Ishikawa (cell line): ENCODE data around the gene ERN1.

ENCODE experiments used
- CEBPB ChIP-seq: IDR thresholded peaks from 2 replicates; pipeline ENCODE4 v1.6.1; 2012
- EGR1 ChIP-seq: IDR thresholded peaks from 2 replicates; pipeline ENCODE4 v1.6.1; 2012
- EP300 ChIP-seq: IDR thresholded peaks from 2 replicates; pipeline ENCODE4 v1.6.1; 2012; ENCODE audit warnings: borderline replicate concordance
- MAX ChIP-seq: IDR thresholded peaks from 2 replicates; pipeline ENCODE4 v1.6.1; 2012
- NFIC ChIP-seq: IDR thresholded peaks from 2 replicates; pipeline ENCODE4 v1.6.1; 2012
- RAD21 ChIP-seq: IDR thresholded peaks from 2 replicates; pipeline ENCODE4 v1.6.1; 2012; ENCODE audit warnings: low read depth
- TAF1 ChIP-seq: IDR thresholded peaks from 2 replicates; pipeline ENCODE4 v1.6.1; 2012; ENCODE audit warnings: low read depth, mild to moderate bottlenecking
- TCF12 ChIP-seq: IDR thresholded peaks from 2 replicates; pipeline ENCODE4 v1.6.1; 2012; ENCODE audit warnings: low read depth
- YY1 ChIP-seq: IDR thresholded peaks from 2 replicates; pipeline ENCODE4 v1.6.1; 2012; ENCODE audit warnings: low read depth

DNA sequence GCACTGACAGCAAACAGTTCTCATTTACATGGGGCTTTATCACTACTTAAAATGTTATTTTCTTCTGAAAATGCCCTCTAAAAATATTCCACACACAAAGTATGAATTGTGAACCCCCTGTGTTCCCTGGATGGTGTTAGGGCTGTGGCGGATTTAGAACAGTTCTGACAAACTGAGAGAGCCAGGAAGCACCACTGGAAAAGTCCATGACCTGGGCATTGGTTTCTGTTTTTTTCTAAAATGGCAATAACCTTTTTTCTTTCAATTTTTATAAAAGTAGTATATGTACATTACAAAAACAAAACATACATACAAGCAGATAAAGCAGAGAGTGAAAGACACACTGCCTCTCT, 21.0 kb upstream of the ERN1 start:
- TF ChIP-seq EP300 (no peak), YY1 (no peak), TCF12 (no peak), RAD21 (no peak), CEBPB (no peak), EGR1 (no peak), MAX (no peak), NFIC (no peak), TAF1 (no peak)
